ENCODE results near the gene SF1. TPM values are rescaled to one million over a fixed set of nuclear protein-coding genes. Genes with fewer than 3 reads are reported as not detected.

SF1 gene
- total RNA-seq, 2 donors from 2014 or later, result 331 to 399 TPM

DNA sequence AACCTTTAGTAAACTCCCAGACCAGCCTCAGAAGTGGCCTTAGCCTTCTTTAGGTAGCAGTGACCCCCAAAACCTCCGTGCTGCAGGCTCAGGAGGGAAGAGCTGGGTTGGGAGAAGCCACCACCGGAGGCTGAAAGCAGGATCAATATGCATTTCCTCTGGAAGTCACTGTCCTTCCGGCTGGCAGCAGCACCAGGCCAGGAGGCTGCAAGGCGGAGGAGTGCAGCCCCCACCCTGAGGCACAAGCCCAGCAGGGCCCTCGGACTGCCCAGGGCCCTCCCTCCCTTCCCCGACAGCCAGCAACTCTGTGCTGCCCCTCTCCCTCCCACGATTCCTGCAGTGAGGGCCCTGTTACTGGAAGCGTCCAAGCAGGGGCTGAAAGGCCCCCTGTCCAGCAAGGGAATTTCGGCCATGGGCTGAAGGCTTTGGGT is 52.1 kb downstream of the SF1 start:
- no peak for DNase-seq
- H3K4me3 Mint-ChIP-seq, result no peak overlapping the region

DNA sequence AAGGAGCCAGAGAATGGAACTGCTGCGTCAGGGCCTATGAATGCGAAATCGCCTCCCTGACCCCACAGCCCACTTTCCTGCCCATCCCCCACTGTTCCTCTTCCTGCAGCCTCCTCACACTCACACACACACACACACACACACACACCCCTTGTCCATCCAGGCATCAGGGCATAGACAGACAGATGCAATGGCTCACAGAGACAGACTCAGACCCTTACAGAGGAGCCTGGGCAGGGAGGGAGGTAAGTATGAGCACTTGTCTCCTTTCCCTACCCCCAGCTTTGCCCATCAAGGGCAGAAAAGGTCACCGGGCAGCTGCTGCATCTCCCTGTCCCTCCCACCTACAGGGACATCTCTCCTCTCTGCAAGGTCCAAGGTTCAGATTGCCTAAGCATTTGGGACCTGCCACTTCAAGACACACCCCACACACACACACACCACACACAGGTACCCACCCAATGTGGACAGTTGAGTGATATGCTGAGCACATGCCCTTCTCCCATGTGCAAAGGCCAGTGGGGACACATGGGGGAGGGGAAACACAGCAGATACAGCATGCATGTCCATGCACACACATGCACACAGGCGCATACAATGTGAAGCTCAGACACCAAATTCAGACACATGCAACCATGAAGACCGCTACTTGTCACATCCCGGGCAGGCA is 53.3 kb downstream of the SF1 start:
- TF ChIP-seq, protein P1, sequence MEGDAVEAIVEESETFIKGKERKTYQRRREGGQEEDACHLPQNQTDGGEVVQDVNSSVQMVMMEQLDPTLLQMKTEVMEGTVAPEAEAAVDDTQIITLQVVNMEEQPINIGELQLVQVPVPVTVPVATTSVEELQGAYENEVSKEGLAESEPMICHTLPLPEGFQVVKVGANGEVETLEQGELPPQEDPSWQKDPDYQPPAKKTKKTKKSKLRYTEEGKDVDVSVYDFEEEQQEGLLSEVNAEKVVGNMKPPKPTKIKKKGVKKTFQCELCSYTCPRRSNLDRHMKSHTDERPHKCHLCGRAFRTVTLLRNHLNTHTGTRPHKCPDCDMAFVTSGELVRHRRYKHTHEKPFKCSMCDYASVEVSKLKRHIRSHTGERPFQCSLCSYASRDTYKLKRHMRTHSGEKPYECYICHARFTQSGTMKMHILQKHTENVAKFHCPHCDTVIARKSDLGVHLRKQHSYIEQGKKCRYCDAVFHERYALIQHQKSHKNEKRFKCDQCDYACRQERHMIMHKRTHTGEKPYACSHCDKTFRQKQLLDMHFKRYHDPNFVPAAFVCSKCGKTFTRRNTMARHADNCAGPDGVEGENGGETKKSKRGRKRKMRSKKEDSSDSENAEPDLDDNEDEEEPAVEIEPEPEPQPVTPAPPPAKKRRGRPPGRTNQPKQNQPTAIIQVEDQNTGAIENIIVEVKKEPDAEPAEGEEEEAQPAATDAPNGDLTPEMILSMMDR (conservative IDR thresholded peaks at IDR 0.05), result no peak
- whole genome bisulfite sequencing, 2 experiments (ENCODE audit: insufficient coverage in 1 of 2, insufficient read length in 1 of 2), result 75 to 83% methylated on average over 2 to 7 of the region's 7 CpGs
- H3K27me3 Mint-ChIP-seq (ENCODE audit: insufficient read depth), result peaks cover 40% of the 10 kb centered on the region
- H3K27me3 ChIP-seq (ENCODE audit: control insufficient read depth, insufficient read depth, low read length, poor library complexity, severe bottlenecking), result peaks cover 32% of the 10 kb centered on the region
- H3K4me3 Mint-ChIP-seq, result no peak overlapping the region
- no peaks in the 10 kb centered on the region for H3K9me3 Mint-ChIP-seq
- H3K4me1 ChIP-seq (ENCODE audit: control insufficient read depth, insufficient read depth, low read length), result no peaks in the 10 kb centered on the region
- H3K36me3 ChIP-seq (ENCODE audit: control insufficient read depth, insufficient read depth, low read length), result no peaks in the 10 kb centered on the region
- no peak overlapping the region for H3K9ac ChIP-seq (ENCODE audit: extremely low read depth, low read length, poor library complexity, severe bottlenecking)
- DNase-seq, result peak; percentile 39
- H3K27ac ChIP-seq (ENCODE audit: low read depth, low read length), result peak overlapping the region; percentile 79
- peaks cover 7% of the 10 kb centered on the region for H3K4me1 Mint-ChIP-seq
- no peaks in the 10 kb centered on the region for H3K9me3 ChIP-seq (ENCODE audit: control insufficient read depth, low read length)
- H3K36me3 Mint-ChIP-seq (ENCODE audit: low read depth), result no peaks in the 10 kb centered on the region
- H3K27ac Mint-ChIP-seq, result no peak overlapping the region
- no peak overlapping the region for H3K4me3 ChIP-seq (ENCODE audit: low read length)

More for the DNA sequence above, 52.1 kb downstream of the SF1 start:
- Mint-ChIP-seq H3K27me3 (ENCODE audit: insufficient read depth) (peaks cover 35% of the 10 kb centered on the region), H3K36me3 (ENCODE audit: low read depth) (no peaks in the 10 kb centered on the region), H3K4me1 (peaks cover 7% of the 10 kb centered on the region), H3K9me3 (no peaks in the 10 kb centered on the region), H3K27ac (no peak overlapping the region)
- Histone ChIP-seq H3K4me1 (ENCODE audit: control insufficient read depth, insufficient read depth, low read length) (no peaks in the 10 kb centered on the region), H3K36me3 (ENCODE audit: control insufficient read depth, insufficient read depth, low read length) (no peaks in the 10 kb centered on the region), H3K27ac (ENCODE audit: low read depth, low read length) (peak overlapping the region; percentile 79), H3K9ac (ENCODE audit: extremely low read depth, low read length, poor library complexity, severe bottlenecking) (no peak overlapping the region), H3K9me3 (ENCODE audit: control insufficient read depth, low read length) (no peaks in the 10 kb centered on the region), H3K4me3 (ENCODE audit: low read length) (no peak overlapping the region), H3K27me3 (ENCODE audit: control insufficient read depth, insufficient read depth, low read length, poor library complexity, severe bottlenecking) (peaks cover 28% of the 10 kb centered on the region)
- WGBS, 2 experiments (ENCODE audit: insufficient coverage in 1 of 2, insufficient read length in 1 of 2), result 53 to 60% methylated on average over 5 to 9 of the region's 9 CpGs
- TF ChIP-seq, protein P1 (conservative IDR thresholded peaks at IDR 0.05), result no peak

DNA sequence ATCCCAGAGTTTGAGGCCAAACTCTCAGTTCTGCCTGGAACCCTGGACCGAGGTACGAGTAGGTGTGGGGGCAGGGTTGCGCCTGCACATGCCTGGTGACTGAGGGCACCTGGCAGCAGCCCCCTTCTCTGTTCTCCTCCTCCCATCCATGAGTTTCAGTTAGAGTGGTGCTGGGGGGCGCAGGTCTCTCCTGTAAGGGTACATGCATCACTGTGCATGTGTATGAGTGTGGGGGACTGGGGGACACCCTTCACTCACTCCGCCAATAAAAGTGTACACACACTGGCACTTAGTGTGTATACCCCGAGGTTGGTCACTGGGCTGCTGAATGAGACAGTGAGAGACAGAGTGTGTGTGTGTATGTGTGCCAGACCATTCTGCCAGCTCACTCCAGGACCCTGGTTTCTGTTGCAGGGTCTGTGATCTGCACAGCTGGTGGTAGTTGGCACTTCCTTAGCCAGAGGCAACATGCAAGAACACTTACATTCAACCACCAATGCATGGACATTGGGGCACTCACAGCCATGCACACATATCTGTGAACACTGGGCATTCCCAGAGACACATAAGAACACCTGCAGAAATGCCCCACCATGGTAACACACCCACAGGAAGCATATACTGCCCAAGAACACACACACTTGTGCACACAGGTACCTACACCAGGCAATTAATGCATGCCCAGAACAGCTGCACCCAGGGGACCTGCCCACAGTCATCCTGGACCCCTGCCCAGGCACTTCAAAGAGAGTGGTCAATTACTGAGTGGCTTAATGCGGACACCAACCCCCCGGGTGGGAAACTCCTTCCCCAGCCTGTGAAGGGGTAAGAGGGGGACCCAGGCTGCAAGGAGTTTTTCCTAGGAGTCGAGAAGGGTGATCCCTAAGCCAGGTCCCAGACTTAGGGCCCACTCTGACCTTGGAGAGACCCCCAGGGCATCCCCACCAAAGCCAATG is 54.2 kb downstream of the SF1 start:
- TF ChIP-seq, protein P1 (conservative IDR thresholded peaks at IDR 0.05), result no peak
- H3K9me3 ChIP-seq (ENCODE audit: control insufficient read depth, low read length), result no peaks in the 10 kb centered on the region
- H3K27me3 ChIP-seq (ENCODE audit: control insufficient read depth, insufficient read depth, low read length, poor library complexity, severe bottlenecking), result peaks cover 40% of the 10 kb centered on the region
- H3K27me3 Mint-ChIP-seq (ENCODE audit: insufficient read depth), result peaks cover 45% of the 10 kb centered on the region
- H3K27ac ChIP-seq (ENCODE audit: low read depth, low read length), result peak overlapping the region; percentile 53
- H3K4me3 ChIP-seq (ENCODE audit: low read length), result no peak overlapping the region
- no peak overlapping the region for H3K9ac ChIP-seq (ENCODE audit: extremely low read depth, low read length, poor library complexity, severe bottlenecking)
- no peaks in the 10 kb centered on the region for H3K9me3 Mint-ChIP-seq
- no peak overlapping the region for H3K27ac Mint-ChIP-seq
- no peaks in the 10 kb centered on the region for H3K36me3 Mint-ChIP-seq (ENCODE audit: low read depth)
- no peaks in the 10 kb centered on the region for H3K4me1 ChIP-seq (ENCODE audit: control insufficient read depth, insufficient read depth, low read length)
- peaks cover 7% of the 10 kb centered on the region for H3K4me1 Mint-ChIP-seq
- DNase-seq, result peak; percentile 55
- WGBS, 2 experiments (ENCODE audit: insufficient coverage in 1 of 2, insufficient read length in 1 of 2), result 74 to 80% methylated on average over 8 to 9 of the region's 9 CpGs
- no peaks in the 10 kb centered on the region for H3K36me3 ChIP-seq (ENCODE audit: control insufficient read depth, insufficient read depth, low read length)
- no peak overlapping the region for H3K4me3 Mint-ChIP-seq

Measured in endodermal cell (in vitro differentiated cells).